Measurements from ENCODE around the gene SH2D5. TPM values are rescaled to one million over a fixed set of nuclear protein-coding genes. Genes with fewer than 3 reads are reported as not detected.
"Not testable (repeated sequence)": the region's sequence is repeated elsewhere in the genome, so short reads cannot be mapped to it uniquely, and the experiment has no call there.

SH2D5 gene
- total RNA-seq, 2 experiments from 2014 or later: 0.15 to 0.29 TPM

GRCh38 chr1:20726118-20726911, 6.2 kb downstream of the SH2D5 start:
- DNase-seq: no peak
- H3K4me3 Mint-ChIP-seq: no peak overlapping the region
- intact Hi-C loops (cut with micrococcal nuclease): no loop called here
- H3K36me3 Mint-ChIP-seq (ENCODE audit: low read depth): no peaks in the 10 kb centered on the region
- no peak overlapping the region for H3K27ac Mint-ChIP-seq
- H3K4me1 Mint-ChIP-seq (ENCODE audit: low read depth): no peaks in the 10 kb centered on the region
- peaks cover 25% of the 10 kb centered on the region for H3K27me3 Mint-ChIP-seq (ENCODE audit: low read depth)
- H3K9me3 Mint-ChIP-seq: no peaks in the 10 kb centered on the region
- CTCF ChIA-PET: no interaction called here

- Mint-ChIP-seq H3K36me3 (ENCODE audit: low read depth) (no peaks in the 10 kb centered on the region), H3K4me3 (no peak overlapping the region), H3K27me3 (ENCODE audit: low read depth) (peaks cover 16% of the 10 kb centered on the region), H3K27ac (no peak overlapping the region), H3K9me3 (no peaks in the 10 kb centered on the region), H3K4me1 (ENCODE audit: low read depth) (no peaks in the 10 kb centered on the region)
- no peak for DNase-seq
- CTCF ChIA-PET: no interaction called here
- intact Hi-C loops (cut with micrococcal nuclease): no loop called here
Observed at GRCh38 chr1:20725189-20726117, 7.0 kb downstream of the SH2D5 start.

GRCh38 chr1:20724364-20725188, 7.9 kb downstream of the SH2D5 start:
- CTCF ChIA-PET: no interaction called here
- Mint-ChIP-seq H3K27me3 (ENCODE audit: low read depth) (peaks cover 10% of the 10 kb centered on the region), H3K36me3 (ENCODE audit: low read depth) (no peaks in the 10 kb centered on the region), H3K4me1 (ENCODE audit: low read depth) (no peaks in the 10 kb centered on the region), H3K27ac (no peak overlapping the region), H3K9me3 (no peaks in the 10 kb centered on the region), H3K4me3 (no peak overlapping the region)
- peak; percentile 1 for DNase-seq
- intact Hi-C loops (cut with micrococcal nuclease): no loop called here

GRCh38 chr1:20723537-20724363, 8.8 kb downstream of the SH2D5 start:
- intact Hi-C loops (cut with micrococcal nuclease): no loop called here
- H3K27ac Mint-ChIP-seq: no peak overlapping the region
- H3K4me3 Mint-ChIP-seq: no peak overlapping the region

GRCh38 chr1:20723159-20723536, 9.4 kb downstream of the SH2D5 start:
- intact Hi-C loops (cut with micrococcal nuclease): no loop called here
- Mint-ChIP-seq H3K4me1 (ENCODE audit: low read depth) (peaks cover 2% of the 10 kb centered on the region), H3K36me3 (ENCODE audit: low read depth) (no peaks in the 10 kb centered on the region), H3K27me3 (ENCODE audit: low read depth) (peaks cover 10% of the 10 kb centered on the region), H3K4me3 (no peak overlapping the region), H3K27ac (no peak overlapping the region), H3K9me3 (no peaks in the 10 kb centered on the region)
- CTCF ChIA-PET: interaction anchor here (0.8 kb wide), 1 partner anchor 24 kb away, joined by 3 read pairs; no protein-coding TSS in a partner anchor
- DNase-seq: no peak

More at GRCh38 chr1:20723537-20724363, 8.8 kb downstream of the SH2D5 start:
- CTCF ChIA-PET: interaction anchor here (0.8 kb wide), 1 partner anchor 24 kb away, joined by 3 read pairs; no protein-coding TSS in a partner anchor
- H3K4me1 Mint-ChIP-seq (ENCODE audit: low read depth): no peaks in the 10 kb centered on the region
- H3K9me3 Mint-ChIP-seq: no peaks in the 10 kb centered on the region
- no peaks in the 10 kb centered on the region for H3K36me3 Mint-ChIP-seq (ENCODE audit: low read depth)
- DNase-seq: peak; percentile 2
- peaks cover 7% of the 10 kb centered on the region for H3K27me3 Mint-ChIP-seq (ENCODE audit: low read depth)

GRCh38 chr1:20721117-20722061, 11.1 kb downstream of the SH2D5 start:
- intact Hi-C loops (cut with micrococcal nuclease): no loop called here
- H3K4me3 Mint-ChIP-seq: no peak overlapping the region
- H3K4me1 Mint-ChIP-seq (ENCODE audit: low read depth): peaks cover 6% of the 10 kb centered on the region
- H3K9me3 Mint-ChIP-seq: no peaks in the 10 kb centered on the region
- H3K27me3 Mint-ChIP-seq (ENCODE audit: low read depth): peaks cover 15% of the 10 kb centered on the region
- no peak for DNase-seq
- no peaks in the 10 kb centered on the region for H3K36me3 Mint-ChIP-seq (ENCODE audit: low read depth)
- no peak overlapping the region for H3K27ac Mint-ChIP-seq
- CTCF ChIA-PET: interaction anchor here (1.0 kb wide), 1 partner anchor 19 kb away, joined by 3 read pairs; no protein-coding TSS in a partner anchor

GRCh38 chr1:20720631-20721091, 11.8 kb downstream of the SH2D5 start:
- Mint-ChIP-seq H3K27me3 (ENCODE audit: low read depth) (peaks cover 21% of the 10 kb centered on the region), H3K36me3 (ENCODE audit: low read depth) (no peaks in the 10 kb centered on the region), H3K27ac (no peak overlapping the region), H3K4me3 (no peak overlapping the region), H3K9me3 (no peaks in the 10 kb centered on the region), H3K4me1 (ENCODE audit: low read depth) (peaks cover 6% of the 10 kb centered on the region)
- intact Hi-C loops (cut with micrococcal nuclease): no loop called here
- DNase-seq: no peak
- CTCF ChIA-PET: no interaction called here

- DNase-seq: no peak
- no peak overlapping the region for H3K27ac Mint-ChIP-seq
- no peaks in the 10 kb centered on the region for H3K9me3 Mint-ChIP-seq
- peaks cover 6% of the 10 kb centered on the region for H3K4me1 Mint-ChIP-seq (ENCODE audit: low read depth)
- no peak overlapping the region for H3K4me3 Mint-ChIP-seq
- intact Hi-C loops (cut with micrococcal nuclease): no loop called here
- peaks cover 26% of the 10 kb centered on the region for H3K27me3 Mint-ChIP-seq (ENCODE audit: low read depth)
- H3K36me3 Mint-ChIP-seq (ENCODE audit: low read depth): no peaks in the 10 kb centered on the region
- CTCF ChIA-PET: interaction anchor here (0.6 kb wide), 1 partner anchor 625 kb away, joined by 3 read pairs; no protein-coding TSS in a partner anchor
Observed at GRCh38 chr1:20719871-20720620, 12.5 kb downstream of the SH2D5 start.

GRCh38 chr1:20719261-20719660, 13.2 kb downstream of the SH2D5 start:
- no peak for DNase-seq
- CTCF ChIA-PET: no interaction called here
- intact Hi-C loops (cut with micrococcal nuclease): no loop called here
- H3K27me3 Mint-ChIP-seq (ENCODE audit: low read depth): peaks cover 29% of the 10 kb centered on the region
- no peaks in the 10 kb centered on the region for H3K9me3 Mint-ChIP-seq
- H3K4me1 Mint-ChIP-seq (ENCODE audit: low read depth): peaks cover 6% of the 10 kb centered on the region
- H3K36me3 Mint-ChIP-seq (ENCODE audit: low read depth): no peaks in the 10 kb centered on the region
- H3K27ac Mint-ChIP-seq: no peak overlapping the region
- no peak overlapping the region for H3K4me3 Mint-ChIP-seq

- H3K36me3 Mint-ChIP-seq (ENCODE audit: low read depth); intact Hi-C loops (cut with micrococcal nuclease); H3K27ac Mint-ChIP-seq; H3K9me3 Mint-ChIP-seq; DNase-seq; H3K4me1 Mint-ChIP-seq (ENCODE audit: low read depth): not testable (repeated sequence)
- CTCF ChIA-PET: interaction anchor here (0.8 kb wide), 1 partner anchor 477 kb away, joined by 3 read pairs; no protein-coding TSS in a partner anchor
- Mint-ChIP-seq H3K4me3 (peak overlapping the region; percentile 41), H3K27me3 (ENCODE audit: low read depth) (peaks cover 29% of the 10 kb centered on the region)
Observed at GRCh38 chr1:20718343-20718882, 14.1 kb downstream of the SH2D5 start.

Measured in activated naive CD4-positive, alpha-beta T cell treated with anti-CD3 and anti-CD28 coated beads for 36 hours (primary cell).